DMS53 treated with DMSO at 0.1 percent for 48 hours (cell line): ENCODE measurements around the gene OR2A14.
"Not testable (repeated sequence)": the region's sequence is repeated elsewhere in the genome, so short reads cannot be mapped to it uniquely, and the experiment has no call there.

Source experiments
- DNase-seq: peaks from one replicate; lab custom pipeline; 2025; ENCODE audit not compliant: unreplicated experiment; lab: John Stamatoyannopoulos, UW

OR2A14 gene

DNA sequence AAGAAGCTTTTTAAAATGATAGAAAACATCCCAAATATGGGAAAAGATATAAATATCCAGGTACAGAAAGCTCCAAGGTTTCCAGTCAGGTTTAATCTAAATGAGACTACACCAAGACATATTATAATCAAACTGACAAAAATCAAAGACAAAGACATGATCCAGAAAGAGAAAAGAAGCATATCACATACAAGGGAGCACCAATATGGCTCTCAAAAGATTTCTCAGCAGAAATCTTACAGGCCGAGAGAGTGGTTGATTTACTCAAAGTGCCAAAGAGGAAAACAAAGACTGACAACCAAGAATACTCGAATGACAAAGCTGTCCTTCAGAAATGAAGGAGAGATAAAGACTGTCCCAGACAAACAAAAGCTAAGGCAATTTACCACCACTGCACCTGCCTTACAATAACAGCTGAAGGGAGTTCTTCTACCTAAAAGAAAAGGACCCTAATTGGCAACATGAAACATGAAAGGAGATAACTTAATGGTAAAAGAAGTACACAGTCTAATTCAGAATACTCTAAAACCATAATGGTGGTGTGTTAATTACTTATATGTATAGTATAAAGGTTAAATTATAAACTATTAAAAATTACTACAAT, 25.4 kb downstream of the OR2A14 start:
- no peak for DNase-seq

DNA sequence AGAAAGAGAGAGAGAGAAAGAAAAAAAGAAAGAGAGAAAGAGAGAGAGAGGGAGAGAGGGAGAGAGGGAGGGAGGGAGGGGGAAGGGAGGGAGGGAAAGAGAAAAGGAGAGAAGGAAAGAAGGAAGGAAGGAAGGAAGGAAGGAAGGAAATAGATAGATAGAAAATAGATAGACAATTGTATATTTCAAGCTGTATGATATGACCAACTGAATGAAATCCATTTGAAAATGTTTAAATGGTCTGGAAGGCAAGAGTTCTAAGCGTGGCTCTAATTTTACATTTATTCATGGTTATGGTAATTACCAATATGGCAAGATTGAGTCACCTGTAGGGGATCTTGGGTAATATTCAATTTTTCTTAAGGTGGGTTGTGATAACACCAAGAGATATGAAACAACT, 35.9 kb downstream of the OR2A14 start:
- no peak for DNase-seq

DNA sequence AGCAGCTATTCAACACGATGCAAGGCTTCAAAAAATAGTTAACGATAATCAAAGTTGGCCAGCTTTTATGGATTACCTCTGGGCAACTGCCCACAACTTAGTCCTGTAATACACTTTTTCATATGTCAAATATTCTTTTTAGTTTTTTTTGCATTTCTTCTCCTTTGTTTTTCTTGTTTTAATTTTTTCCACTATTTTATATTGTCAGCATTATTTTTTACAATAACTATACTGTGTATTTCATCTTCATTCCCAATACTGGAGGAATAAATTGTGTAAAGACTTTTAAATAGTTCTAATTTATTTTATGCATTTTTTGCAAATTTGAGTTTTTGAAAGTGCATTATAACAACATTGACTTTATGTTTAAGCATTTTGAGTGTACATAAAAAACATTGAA, 41.8 kb downstream of the OR2A14 start:
- no peak for DNase-seq

DNA sequence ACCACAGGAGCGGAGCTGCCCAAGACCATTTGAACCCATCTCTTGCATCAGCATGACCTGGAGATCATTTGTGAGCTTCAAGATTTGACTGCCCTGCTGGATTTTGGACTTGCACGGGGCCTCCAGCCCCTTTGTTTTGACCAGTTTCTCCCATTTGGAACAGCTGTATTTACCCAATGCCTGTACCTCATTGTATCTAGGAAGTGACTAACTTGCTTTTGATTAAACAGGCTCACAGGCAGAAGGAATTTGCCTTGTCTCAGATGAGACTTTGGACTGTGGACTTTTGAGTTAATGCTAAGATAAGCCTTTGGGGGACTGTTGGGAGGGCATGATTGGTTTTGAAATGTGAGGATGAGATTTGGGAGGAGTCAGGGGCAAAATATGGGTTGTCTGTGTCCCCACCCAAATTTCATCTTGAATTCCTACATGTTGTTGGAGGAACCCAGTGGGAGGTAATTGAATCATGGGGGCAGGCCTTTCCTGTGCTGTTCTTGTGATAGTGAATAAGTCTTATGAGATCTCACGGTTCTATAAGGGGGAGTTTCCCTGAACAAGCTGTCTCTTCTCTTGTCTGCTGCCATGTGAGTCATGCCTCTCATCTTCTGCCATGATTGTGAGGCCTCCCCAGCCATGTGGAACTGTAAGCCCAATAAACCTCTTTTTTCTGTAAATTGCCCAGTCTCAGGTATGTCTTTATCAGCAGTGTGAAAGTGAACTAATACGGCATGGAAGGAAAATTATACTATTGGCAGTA, 48.8 kb downstream of the OR2A14 start:
- not testable (repeated sequence) for DNase-seq

DNA sequence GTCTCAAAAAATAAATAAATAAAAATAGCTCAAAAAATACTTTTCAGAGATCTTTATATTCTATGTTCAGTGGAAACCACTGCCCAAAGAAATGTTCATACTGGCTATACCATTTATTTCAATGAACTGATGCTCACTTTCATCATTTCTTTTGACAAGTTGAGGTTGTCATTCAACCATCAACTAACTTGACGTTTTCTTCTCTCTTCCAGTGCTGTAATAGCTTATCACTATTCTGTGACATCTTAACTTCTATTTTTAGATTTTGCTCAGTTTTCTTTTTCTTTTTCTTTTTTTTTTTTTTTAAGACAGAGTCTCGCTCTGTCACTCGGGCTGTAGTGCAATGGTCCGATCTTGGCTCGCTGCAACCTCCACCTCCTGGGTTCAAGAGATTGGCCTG, 51.6 kb downstream of the OR2A14 start:
- DNase-seq: no peak

DNA sequence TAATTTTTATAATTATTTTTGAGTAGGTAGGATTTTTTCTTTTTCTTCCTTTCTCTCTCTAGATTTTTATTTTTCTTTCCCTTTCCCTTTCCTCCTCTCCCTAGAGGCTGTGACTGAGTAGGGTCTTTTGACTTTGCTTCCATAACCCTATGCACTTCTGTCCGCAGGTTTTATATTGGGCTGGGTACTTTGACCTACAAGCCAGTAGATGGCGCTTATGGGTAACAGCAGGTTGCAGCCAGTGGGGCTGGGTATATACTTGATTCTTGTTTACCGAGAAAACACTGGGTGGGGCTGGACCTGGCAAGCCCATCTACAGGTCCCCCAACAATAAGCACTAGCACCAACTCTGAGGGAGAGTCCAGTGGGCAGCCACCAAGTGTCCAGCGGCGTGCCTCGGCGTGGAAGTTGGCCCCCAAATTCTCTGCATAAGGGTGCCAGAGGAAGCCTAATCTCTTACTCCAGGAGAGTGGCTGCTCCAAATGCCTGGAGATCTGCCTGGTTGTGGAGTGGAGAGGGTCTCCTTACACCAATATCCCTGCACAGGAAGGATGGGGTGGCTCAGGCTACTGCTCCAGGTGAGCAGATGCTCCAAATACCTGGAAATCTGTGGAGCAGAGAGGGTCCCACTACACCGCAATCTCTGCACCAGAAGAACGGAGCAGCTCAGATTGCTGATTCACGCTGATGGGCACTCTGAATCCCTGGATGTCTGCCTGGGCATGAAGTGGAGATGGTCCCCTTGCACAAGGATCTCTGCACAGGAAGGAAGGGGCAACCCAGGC, 55.6 kb downstream of the OR2A14 start:
- peak; percentile 27 for DNase-seq

DNA sequence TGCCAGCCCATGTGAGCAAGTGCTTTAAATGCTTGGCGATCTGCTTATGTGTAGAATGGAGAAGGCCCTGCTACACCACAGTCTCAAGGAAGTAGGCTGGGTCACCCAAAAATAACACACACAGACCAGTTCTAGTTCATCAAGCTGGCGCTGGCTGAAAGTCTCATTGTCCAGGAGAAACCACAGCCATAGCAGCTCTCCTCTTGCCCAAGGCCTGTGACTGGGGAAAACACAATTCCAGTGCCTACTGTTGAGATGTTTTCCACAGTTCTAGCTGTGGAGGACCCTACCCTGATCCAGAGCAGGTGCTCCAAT, 56.1 kb downstream of the OR2A14 start:
- not testable (repeated sequence) for DNase-seq
